ENCODE results near the gene CPNE6. TPM values are rescaled to one million over a fixed set of nuclear protein-coding genes. Genes with fewer than 3 reads are reported as not detected.

CPNE6 gene
- total RNA-seq, 1 donor from 2014 or later: not detected

- no peak for TF ChIP-seq CTCF (IDR thresholded peaks at IDR 0.05; ENCODE audit: insufficient read depth, low read length, severe bottlenecking)
- no peak for DNase-seq (ENCODE audit: low read depth)
- no peaks in the 10 kb centered on the region for H3K36me3 ChIP-seq (ENCODE audit: control insufficient read depth, insufficient read depth, low read length)
- no peak for FAIRE-seq
- H3K4me3 ChIP-seq (ENCODE audit: low read depth, low read length): no peak overlapping the region
- H3K27me3 ChIP-seq (ENCODE audit: control insufficient read depth, insufficient read depth, low read length): peaks cover 4% of the 10 kb centered on the region
These were observed 15.0 kb downstream of the CPNE6 start for GRCh38 chr14:24086193-24086955.

- DNase-seq (ENCODE audit: low read depth) (no peak), FAIRE-seq (no peak)
- Histone ChIP-seq H3K27me3 (ENCODE audit: control insufficient read depth, insufficient read depth, low read length) (peaks cover 2% of the 10 kb centered on the region), H3K36me3 (ENCODE audit: control insufficient read depth, insufficient read depth, low read length) (no peaks in the 10 kb centered on the region), H3K4me3 (ENCODE audit: low read depth, low read length) (no peak overlapping the region)
- TF ChIP-seq CTCF (IDR thresholded peaks at IDR 0.05; ENCODE audit: insufficient read depth, low read length, severe bottlenecking): no peak
These were observed 15.6 kb downstream of the CPNE6 start for GRCh38 chr14:24087004-24087403.

- no peak for TF ChIP-seq CTCF (IDR thresholded peaks at IDR 0.05; ENCODE audit: insufficient read depth, low read length, severe bottlenecking)
- no peak for FAIRE-seq
- DNase-seq (ENCODE audit: low read depth): no peak
- H3K4me3 ChIP-seq (ENCODE audit: low read depth, low read length): no peak overlapping the region
- H3K27me3 ChIP-seq (ENCODE audit: control insufficient read depth, insufficient read depth, low read length): no peaks in the 10 kb centered on the region
- H3K36me3 ChIP-seq (ENCODE audit: control insufficient read depth, insufficient read depth, low read length): no peaks in the 10 kb centered on the region
These were observed 16.7 kb downstream of the CPNE6 start for GRCh38 chr14:24088095-24088494.

GRCh38 chr14:24089890-24090289, 18.5 kb downstream of the CPNE6 start:
- no peak for DNase-seq (ENCODE audit: low read depth)
- no peak overlapping the region for H3K4me3 ChIP-seq (ENCODE audit: low read depth, low read length)
- TF ChIP-seq CTCF (IDR thresholded peaks at IDR 0.05; ENCODE audit: insufficient read depth, low read length, severe bottlenecking): no peak
- no peak for FAIRE-seq
- no peaks in the 10 kb centered on the region for H3K36me3 ChIP-seq (ENCODE audit: control insufficient read depth, insufficient read depth, low read length)
- H3K27me3 ChIP-seq (ENCODE audit: control insufficient read depth, insufficient read depth, low read length): no peaks in the 10 kb centered on the region

- no peak for TF ChIP-seq CTCF (IDR thresholded peaks at IDR 0.05; ENCODE audit: insufficient read depth, low read length, severe bottlenecking)
- DNase-seq (ENCODE audit: low read depth) (no peak), FAIRE-seq (no peak)
- no peaks in the 10 kb centered on the region for H3K27me3 ChIP-seq (ENCODE audit: control insufficient read depth, insufficient read depth, low read length)
- H3K36me3 ChIP-seq (ENCODE audit: control insufficient read depth, insufficient read depth, low read length): peaks cover 14% of the 10 kb centered on the region
- H3K4me3 ChIP-seq (ENCODE audit: low read depth, low read length): no peak overlapping the region
These were observed 20.7 kb downstream of the CPNE6 start for GRCh38 chr14:24092110-24092504.
